Dendritic cell treated with granulocyte-macrophage colony-stimulating factor and Interleukin-4, amounts not matched to agents 40 ng/mL and 50 ng/mL, for 4 days (primary cell): ENCODE data around the gene MRTFA.
"Not testable (repeated sequence)": the region's sequence is repeated elsewhere in the genome, so short reads cannot be mapped to it uniquely, and the experiment has no call there.

ENCODE experiments used
- H3K27ac Mint-ChIP-seq: one replicate; pipeline ENCODE4 v1.8.0; 2022; ENCODE audit warnings: mild to moderate bottlenecking, mixed read lengths
- H3K27me3 Mint-ChIP-seq: one replicate; pipeline ENCODE4 v1.8.0; 2022; ENCODE audit warnings: mild to moderate bottlenecking, mixed read lengths
- H3K36me3 Mint-ChIP-seq: one replicate; pipeline ENCODE4 v1.8.0; 2022; ENCODE audit warnings: low read depth, mixed read lengths
- H3K4me1 Mint-ChIP-seq: one replicate; pipeline ENCODE4 v1.8.0; 2022; ENCODE audit warnings: low read depth, mixed read lengths
- H3K4me3 Mint-ChIP-seq: one replicate; pipeline ENCODE4 v1.8.0; 2022; ENCODE audit warnings: mild to moderate bottlenecking, moderate library complexity, mixed read lengths
- H3K9me3 Mint-ChIP-seq: one replicate; pipeline ENCODE4 v1.8.0; 2022; ENCODE audit warnings: mixed read lengths
- intact Hi-C: fragments of 100-400 bp; cut with micrococcal nuclease; formaldehyde crosslinking; loops from one replicate; pipeline ENCODE4 v1.15.0; 2022

The MRTFA gene

DNA sequence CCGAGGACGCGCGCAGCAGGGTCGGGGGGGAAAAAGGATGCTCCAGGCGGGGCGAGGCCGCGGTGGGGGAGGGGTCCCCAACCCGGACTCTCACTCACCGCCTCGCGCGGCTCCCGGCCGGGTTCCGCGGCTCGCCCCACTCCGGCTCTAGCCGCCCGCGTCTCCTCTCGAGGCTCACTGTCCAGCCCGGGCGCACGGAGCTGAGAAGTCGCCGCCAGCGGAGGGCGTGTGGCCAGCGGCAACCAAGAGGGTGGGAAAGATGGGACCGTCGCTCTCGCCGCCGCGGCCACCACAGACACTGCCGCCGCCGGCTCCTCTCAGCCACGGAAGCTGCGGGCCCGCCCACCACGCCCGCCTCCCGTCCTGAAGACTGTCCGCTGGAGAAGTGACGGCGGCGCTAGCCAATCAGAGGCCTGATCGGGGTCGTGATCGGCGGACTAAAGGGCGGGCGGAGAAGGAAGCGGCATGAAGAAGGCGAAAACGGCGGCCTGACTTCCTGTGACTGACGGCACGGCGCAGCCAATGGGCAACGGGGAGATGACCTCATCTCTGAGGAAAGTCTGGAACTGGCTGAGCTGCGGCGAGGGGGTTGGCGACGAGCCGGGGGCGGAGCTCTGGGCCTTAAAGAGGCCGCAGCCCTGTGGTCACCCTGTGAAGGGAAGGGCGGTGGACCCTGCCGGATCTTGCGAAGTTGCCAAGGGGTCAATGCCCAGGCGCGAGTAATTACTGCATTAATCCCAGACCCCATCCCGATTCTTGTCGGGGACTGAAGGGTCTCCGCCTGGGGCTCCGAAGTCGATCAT, at the start of gene MRTFA:
Gene MRTFA (minus strand): TSS at position 340 of the 803 bp plus-strand sequence.
- no peaks in the 10 kb centered on the region for H3K27me3 Mint-ChIP-seq
- no peaks in the 10 kb centered on the region for H3K36me3 Mint-ChIP-seq
- peaks cover 43% of the 10 kb centered on the region for H3K4me1 Mint-ChIP-seq
- intact Hi-C loops: loop anchor here (10.0 kb wide), 1 partner anchor 202 kb away; no protein-coding TSS in a partner anchor
- H3K9me3 Mint-ChIP-seq: no peaks in the 10 kb centered on the region
- peak within 1 kb of the TSS; percentile 95 for H3K27ac Mint-ChIP-seq
- H3K4me3 Mint-ChIP-seq: peak within 1 kb of the TSS; percentile 85

- Mint-ChIP-seq H3K9me3 (no peaks in the 10 kb centered on the region), H3K36me3 (no peaks in the 10 kb centered on the region), H3K27me3 (peaks cover 26% of the 10 kb centered on the region), H3K4me3 (no peak overlapping the region), H3K4me1 (peaks cover 22% of the 10 kb centered on the region), H3K27ac (no peak overlapping the region)
- intact Hi-C loops: no loop called here
Measured at GRCh38 chr22:40685406-40685805, 48.9 kb upstream of the MRTFA start.

DNA sequence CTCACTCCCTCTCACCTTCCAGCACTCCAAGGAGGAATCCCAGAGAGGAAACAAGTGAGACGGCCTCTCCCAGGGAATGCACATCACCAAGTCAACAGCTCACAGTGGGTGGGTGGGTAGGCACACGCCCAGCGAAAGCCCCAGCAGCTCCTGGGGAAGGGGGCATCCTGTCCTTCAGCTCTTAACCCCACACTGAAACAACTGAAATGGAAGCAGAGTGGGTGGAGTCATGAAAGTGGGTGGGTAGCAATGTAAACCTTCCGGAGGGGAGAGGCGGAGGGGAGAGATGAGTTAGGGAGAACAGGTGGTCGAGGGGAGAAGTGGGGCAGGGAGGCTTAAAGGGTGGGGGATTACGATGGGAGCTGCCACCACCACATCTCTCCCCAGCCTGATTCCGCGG, 48.2 kb upstream of the MRTFA start:
- H3K4me3 Mint-ChIP-seq: no peak overlapping the region
- intact Hi-C loops: no loop called here
- H3K36me3 Mint-ChIP-seq: no peaks in the 10 kb centered on the region
- no peaks in the 10 kb centered on the region for H3K9me3 Mint-ChIP-seq
- H3K4me1 Mint-ChIP-seq: peaks cover 22% of the 10 kb centered on the region
- H3K27me3 Mint-ChIP-seq: peaks cover 31% of the 10 kb centered on the region
- H3K27ac Mint-ChIP-seq: no peak overlapping the region

DNA sequence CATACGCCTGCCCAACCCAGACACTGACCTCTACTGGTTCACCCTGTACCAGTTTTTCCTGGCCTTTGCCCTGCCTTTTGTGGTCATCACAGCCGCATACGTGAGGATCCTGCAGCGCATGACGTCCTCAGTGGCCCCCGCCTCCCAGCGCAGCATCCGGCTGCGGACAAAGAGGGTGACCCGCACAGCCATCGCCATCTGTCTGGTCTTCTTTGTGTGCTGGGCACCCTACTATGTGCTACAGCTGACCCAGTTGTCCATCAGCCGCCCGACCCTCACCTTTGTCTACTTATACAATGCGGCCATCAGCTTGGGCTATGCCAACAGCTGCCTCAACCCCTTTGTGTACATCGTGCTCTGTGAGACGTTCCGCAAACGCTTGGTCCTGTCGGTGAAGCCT, 44.9 kb upstream of the MRTFA start:
- H3K27ac Mint-ChIP-seq: no peak overlapping the region
- peaks cover 44% of the 10 kb centered on the region for H3K27me3 Mint-ChIP-seq
- no peaks in the 10 kb centered on the region for H3K9me3 Mint-ChIP-seq
- peaks cover 35% of the 10 kb centered on the region for H3K4me1 Mint-ChIP-seq
- H3K36me3 Mint-ChIP-seq: no peaks in the 10 kb centered on the region
- intact Hi-C loops: no loop called here
- H3K4me3 Mint-ChIP-seq: no peak overlapping the region

GRCh38 chr22:40680819-40681183, 44.3 kb upstream of the MRTFA start:
- Mint-ChIP-seq H3K9me3 (no peaks in the 10 kb centered on the region), H3K27ac (no peak overlapping the region), H3K27me3 (peaks cover 44% of the 10 kb centered on the region), H3K4me1 (peaks cover 41% of the 10 kb centered on the region), H3K36me3 (no peaks in the 10 kb centered on the region), H3K4me3 (no peak overlapping the region)
- intact Hi-C loops: no loop called here

GRCh38 chr22:40679964-40680818, 43.7 kb upstream of the MRTFA start:
- H3K4me1 Mint-ChIP-seq: peaks cover 39% of the 10 kb centered on the region
- no peaks in the 10 kb centered on the region for H3K9me3 Mint-ChIP-seq
- intact Hi-C loops: no loop called here
- no peak overlapping the region for H3K27ac Mint-ChIP-seq
- peaks cover 42% of the 10 kb centered on the region for H3K27me3 Mint-ChIP-seq
- no peak overlapping the region for H3K4me3 Mint-ChIP-seq
- no peaks in the 10 kb centered on the region for H3K36me3 Mint-ChIP-seq

- no peaks in the 10 kb centered on the region for H3K36me3 Mint-ChIP-seq
- H3K27ac Mint-ChIP-seq: no peak within 1 kb of the TSS
- peaks cover 33% of the 10 kb centered on the region for H3K4me1 Mint-ChIP-seq
- H3K9me3 Mint-ChIP-seq: no peaks in the 10 kb centered on the region
- no peak within 1 kb of the TSS for H3K4me3 Mint-ChIP-seq
- intact Hi-C loops: no loop called here
- H3K27me3 Mint-ChIP-seq: peaks cover 35% of the 10 kb centered on the region
Measured at GRCh38 chr22:40679249-40679963, 42.9 kb upstream of the MRTFA start, which contains the start of gene MCHR1. Gene MCHR1 (plus strand): TSS chr22:40679484. CDS start chr22:40679653, 169 bp downstream.

DNA sequence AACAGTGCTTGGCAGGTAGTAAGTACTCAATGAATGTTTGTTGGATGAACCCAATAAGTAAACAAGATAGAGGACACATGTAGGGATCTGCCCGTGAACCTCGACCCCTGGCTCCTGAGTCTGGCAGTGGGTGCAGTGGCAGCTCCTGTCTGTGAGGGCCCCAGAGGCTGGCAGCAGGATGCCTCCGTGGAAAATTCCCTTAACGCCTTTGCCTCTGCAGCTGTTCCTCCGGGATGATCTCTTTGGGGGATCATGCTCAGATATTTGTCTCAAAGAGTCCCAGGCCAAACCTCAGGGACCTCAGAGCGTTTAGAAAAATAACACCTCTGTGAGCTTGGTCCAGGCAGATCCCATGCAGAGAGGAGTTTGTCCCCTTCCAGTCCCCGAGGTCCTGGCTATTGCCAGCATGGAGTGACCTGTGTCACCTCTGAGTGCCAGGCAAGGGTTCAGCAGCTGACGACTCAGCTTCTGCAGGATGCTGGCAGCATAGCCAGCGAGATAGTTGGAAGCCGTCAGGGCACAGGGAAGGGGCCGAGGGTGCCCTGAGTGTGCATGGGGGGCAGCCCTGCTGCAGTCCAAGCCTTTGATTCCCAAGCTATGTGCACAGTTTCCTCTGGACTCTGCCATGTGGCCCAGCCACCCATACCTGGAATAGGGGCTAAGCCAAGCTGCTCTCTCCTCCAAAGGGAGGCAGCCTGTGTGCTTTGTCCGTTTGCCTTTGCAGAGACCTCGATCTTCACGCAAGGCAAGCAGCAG, 42.2 kb upstream of the MRTFA start:
- no peaks in the 10 kb centered on the region for H3K36me3 Mint-ChIP-seq
- H3K4me1 Mint-ChIP-seq: peaks cover 33% of the 10 kb centered on the region
- no peak overlapping the region for H3K27ac Mint-ChIP-seq
- H3K27me3 Mint-ChIP-seq: peaks cover 35% of the 10 kb centered on the region
- no peak overlapping the region for H3K4me3 Mint-ChIP-seq
- intact Hi-C loops: no loop called here
- no peaks in the 10 kb centered on the region for H3K9me3 Mint-ChIP-seq

GRCh38 chr22:40676644-40677043, 40.1 kb upstream of the MRTFA start:
- no peaks in the 10 kb centered on the region for H3K36me3 Mint-ChIP-seq
- no peak overlapping the region for H3K4me3 Mint-ChIP-seq
- no peaks in the 10 kb centered on the region for H3K9me3 Mint-ChIP-seq
- intact Hi-C loops: no loop called here
- peak overlapping the region; percentile 64 for H3K27ac Mint-ChIP-seq
- H3K27me3 Mint-ChIP-seq: peaks cover 33% of the 10 kb centered on the region
- H3K4me1 Mint-ChIP-seq: peaks cover 19% of the 10 kb centered on the region

- H3K4me3 Mint-ChIP-seq, H3K9me3 Mint-ChIP-seq, H3K36me3 Mint-ChIP-seq, intact Hi-C loops: not testable (repeated sequence)
- H3K27ac Mint-ChIP-seq: peak overlapping the region; percentile 64
- H3K27me3 Mint-ChIP-seq: peaks cover 28% of the 10 kb centered on the region
- peaks cover 19% of the 10 kb centered on the region for H3K4me1 Mint-ChIP-seq
Measured at GRCh38 chr22:40676166-40676565, 39.6 kb upstream of the MRTFA start.

DNA sequence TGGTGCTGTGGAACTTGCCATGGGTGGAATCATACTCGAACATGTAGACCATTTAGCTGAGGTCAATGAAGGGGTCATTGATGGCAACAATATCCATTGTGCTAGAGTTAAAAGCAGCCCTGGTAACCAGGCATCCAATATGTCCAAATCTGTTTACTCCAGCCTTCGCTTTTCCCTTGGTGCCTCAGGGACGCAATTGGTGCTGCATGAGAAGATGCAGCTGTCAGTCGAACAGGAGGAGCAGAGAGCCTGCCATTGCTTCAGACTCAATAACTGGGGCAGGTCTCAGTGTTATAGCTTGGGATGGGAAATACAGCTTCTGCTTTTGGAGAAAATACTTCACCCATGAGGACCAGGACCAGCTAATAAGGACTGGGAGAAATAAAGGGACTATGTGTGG, 37.8 kb upstream of the MRTFA start:
- intact Hi-C loops: no loop called here
- Mint-ChIP-seq H3K36me3 (no peaks in the 10 kb centered on the region), H3K9me3 (no peaks in the 10 kb centered on the region), H3K27ac (no peak overlapping the region), H3K4me1 (peaks cover 24% of the 10 kb centered on the region), H3K27me3 (peaks cover 9% of the 10 kb centered on the region), H3K4me3 (no peak overlapping the region)

GRCh38 chr22:40673017-40673416, 36.5 kb upstream of the MRTFA start:
- Mint-ChIP-seq H3K36me3 (no peaks in the 10 kb centered on the region), H3K27me3 (no peaks in the 10 kb centered on the region), H3K27ac (no peak overlapping the region), H3K4me3 (no peak overlapping the region), H3K4me1 (peaks cover 34% of the 10 kb centered on the region), H3K9me3 (peaks cover 8% of the 10 kb centered on the region)
- intact Hi-C loops: no loop called here

DNA sequence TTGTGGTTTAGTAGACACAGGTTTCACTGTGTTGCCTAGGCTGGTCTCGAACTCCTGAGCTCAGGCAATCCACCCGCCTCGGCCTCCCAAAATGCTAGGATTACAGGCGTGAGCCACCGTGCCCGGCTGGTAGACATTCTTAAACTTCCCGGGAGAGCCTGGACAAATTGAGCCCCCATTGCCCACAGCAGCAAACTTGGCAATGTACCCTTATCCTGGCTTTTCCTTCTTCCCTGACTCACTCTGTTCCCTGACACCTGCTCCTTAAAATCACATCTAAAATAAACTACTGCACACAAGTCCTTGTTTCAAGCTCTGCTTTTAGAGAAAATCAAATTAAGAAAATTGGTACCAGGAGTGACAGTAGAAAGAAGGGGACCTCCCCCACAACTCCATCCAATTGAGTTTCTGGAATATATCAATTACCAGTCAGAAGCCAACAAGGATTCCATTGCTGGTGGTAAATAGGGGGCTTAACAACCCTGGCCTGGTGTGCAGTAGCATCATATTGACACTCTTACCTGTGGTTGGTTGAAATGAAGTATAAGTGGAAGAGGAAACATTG, 35.4 kb upstream of the MRTFA start:
- intact Hi-C loops: no loop called here
- Mint-ChIP-seq H3K27me3 (peaks cover under 1% of the 10 kb centered on the region), H3K27ac (no peak overlapping the region), H3K36me3 (no peaks in the 10 kb centered on the region), H3K4me1 (peaks cover 37% of the 10 kb centered on the region), H3K4me3 (no peak overlapping the region), H3K9me3 (peaks cover 8% of the 10 kb centered on the region)
